ENCODE results near the gene CNTN2.

GRCh38 chr1:205045146-205045545 is 2.1 kb downstream of the CNTN2 start:
- TF ChIP-seq SP4 (IDR thresholded peaks at IDR 0.05; ENCODE audit: low read length): no peak
- TF ChIP-seq BACH1 (IDR thresholded peaks at IDR 0.05; ENCODE audit: low read length): no peak

Data from H1 (cell line).